ENCODE results near the gene FBXL16.

FBXL16 gene

GRCh38 chr16:689175-689897 lies 16.3 kb downstream of the FBXL16 start:
- DNase-seq (ENCODE audit: low read depth) = no peak

GRCh38 chr16:687499-687898 lies 18.1 kb downstream of the FBXL16 start:
- DNase-seq (ENCODE audit: low read depth) = no peak

DNA sequence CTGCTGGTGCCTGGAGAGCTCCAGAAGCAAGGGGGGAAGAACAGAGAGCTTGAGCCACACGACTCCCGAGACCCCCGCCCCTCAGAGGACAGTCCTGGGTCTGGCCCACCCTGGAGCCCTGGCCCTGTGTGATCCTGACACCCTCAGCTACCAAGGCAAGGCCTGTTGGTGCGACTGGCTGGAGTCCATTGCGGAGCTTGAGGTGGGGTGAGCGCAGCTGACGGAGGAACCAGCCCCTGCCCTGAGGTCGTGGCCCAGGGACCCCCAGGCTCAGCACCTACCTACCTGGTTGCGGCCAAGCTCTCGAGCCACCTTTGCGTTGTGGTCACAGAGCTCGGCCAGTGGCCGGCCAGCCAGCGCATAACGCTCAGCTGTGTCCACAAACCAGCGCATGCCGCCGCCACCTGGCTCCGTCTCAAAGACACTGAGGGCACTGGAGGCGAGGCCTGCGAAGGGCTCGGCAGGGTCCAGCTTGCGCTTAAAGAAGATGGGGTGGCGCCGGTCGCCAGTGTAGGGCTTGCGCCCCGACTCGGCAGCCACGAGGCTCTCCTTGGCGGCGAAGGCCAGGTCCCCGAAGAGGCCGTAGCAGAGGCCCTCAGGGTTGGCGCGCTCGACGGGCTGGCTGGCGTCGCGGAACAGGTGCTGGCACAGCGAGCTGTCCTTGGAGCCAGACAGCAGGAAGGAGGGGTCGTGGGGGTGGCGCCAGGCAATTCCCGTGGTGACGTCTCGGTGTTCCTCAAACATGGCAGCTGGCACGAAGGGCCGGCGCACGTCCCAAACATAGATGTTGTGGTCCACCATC lies 18.9 kb downstream of the FBXL16 start:
- no peak for DNase-seq (ENCODE audit: low read depth)

DNA sequence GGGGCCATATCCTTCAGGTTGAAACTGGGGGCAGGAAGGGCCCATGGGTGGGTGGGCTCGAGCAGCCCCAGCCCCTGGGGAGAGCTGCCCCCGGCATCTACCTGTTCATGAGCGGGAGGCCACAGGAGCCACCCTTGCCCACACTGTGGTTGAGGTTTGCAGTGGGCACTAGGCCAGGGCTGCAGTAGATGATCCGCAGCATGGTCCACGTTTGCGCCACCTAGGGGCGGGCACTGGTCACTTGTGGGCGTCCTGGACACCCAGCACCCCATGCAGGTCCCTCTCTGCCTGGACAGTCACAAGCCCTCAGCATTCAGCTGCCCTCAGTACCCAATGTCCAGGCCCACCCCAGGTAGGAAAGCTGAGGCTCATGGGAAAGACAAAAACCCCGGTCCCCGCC lies 19.6 kb downstream of the FBXL16 start:
- DNase-seq (ENCODE audit: low read depth) = no peak

DNA sequence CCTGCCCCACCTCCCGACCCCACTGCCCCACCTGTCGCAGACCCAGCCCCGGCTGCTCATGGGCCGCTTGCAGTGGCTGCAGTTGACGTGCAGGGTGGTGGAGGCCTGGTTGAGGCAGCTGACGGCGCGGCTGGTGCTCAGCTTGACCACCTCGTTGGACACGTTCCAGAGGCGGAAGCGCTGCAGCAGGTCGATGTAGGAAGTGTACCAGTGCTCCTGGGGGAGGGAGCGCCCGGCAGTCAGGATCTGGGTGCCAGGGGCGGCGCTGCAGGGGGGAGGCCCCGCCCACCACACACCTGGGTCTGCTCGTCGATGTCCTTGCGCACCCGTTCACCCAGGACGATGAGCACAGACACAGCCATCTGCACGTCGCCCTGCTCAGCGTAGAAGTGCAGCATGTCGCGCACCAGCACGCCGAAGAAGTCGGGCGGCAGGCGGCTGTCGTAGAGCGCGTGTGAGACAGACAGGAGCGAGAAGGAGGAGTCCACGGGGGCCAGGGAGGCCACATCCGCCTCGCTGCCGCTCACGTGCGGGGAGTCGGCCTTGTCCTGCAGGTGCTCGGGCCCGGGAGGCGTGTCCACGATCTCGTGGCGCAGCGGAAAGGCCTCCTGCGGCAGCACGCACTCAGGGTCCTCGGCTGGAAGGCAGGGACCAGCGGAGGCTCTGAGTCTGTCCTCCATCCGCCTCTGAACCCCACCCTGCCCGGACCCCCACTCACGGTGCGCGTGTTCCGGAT lies 20.5 kb downstream of the FBXL16 start:
- no peak for DNase-seq (ENCODE audit: low read depth)

- peak; percentile 63 for DNase-seq (ENCODE audit: low read depth)
These were observed 21.4 kb downstream of the FBXL16 start, which contains the start of gene JMJD8 for GRCh38 chr16:684071-684794. JMJD8 (minus strand) TSS chr16:684334; CDS start chr16:684319, 15 bp downstream.

GRCh38 chr16:683396-684070 lies 22.1 kb downstream of the FBXL16 start:
- DNase-seq (ENCODE audit: low read depth) = no peak

- no peak for DNase-seq (ENCODE audit: low read depth)
These were observed 22.9 kb downstream of the FBXL16 start for GRCh38 chr16:682493-683395.

DNA sequence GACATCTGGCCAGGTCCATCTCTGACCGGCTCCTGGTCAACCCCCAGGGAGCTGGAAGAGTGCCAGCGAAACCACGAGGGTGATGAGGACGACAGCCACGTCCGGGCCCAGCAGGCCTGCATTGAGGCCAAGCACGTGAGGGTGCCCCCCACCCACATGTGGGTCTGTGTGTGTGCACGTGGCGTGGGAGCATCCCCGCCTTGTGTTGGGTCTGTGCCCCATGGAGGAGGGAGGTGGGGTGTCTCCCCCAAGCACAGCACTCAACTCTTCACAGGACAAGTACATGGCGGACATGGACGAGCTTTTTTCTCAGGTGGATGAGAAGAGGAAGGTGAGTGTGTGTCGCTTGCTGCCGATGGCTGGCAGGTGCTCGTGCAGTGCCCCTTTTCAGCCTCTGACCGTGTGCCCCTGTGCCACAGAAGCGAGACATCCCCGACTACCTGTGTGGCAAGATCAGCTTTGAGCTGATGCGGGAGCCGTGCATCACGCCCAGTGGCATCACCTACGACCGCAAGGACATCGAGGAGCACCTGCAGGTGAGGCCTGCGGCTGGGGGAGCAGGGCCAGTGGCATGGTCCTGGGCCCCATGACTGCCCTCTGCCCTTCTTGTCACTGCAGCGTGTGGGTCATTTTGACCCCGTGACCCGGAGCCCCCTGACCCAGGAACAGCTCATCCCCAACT lies 23.7 kb downstream of the FBXL16 start:
- DNase-seq (ENCODE audit: low read depth) = no peak

DNA sequence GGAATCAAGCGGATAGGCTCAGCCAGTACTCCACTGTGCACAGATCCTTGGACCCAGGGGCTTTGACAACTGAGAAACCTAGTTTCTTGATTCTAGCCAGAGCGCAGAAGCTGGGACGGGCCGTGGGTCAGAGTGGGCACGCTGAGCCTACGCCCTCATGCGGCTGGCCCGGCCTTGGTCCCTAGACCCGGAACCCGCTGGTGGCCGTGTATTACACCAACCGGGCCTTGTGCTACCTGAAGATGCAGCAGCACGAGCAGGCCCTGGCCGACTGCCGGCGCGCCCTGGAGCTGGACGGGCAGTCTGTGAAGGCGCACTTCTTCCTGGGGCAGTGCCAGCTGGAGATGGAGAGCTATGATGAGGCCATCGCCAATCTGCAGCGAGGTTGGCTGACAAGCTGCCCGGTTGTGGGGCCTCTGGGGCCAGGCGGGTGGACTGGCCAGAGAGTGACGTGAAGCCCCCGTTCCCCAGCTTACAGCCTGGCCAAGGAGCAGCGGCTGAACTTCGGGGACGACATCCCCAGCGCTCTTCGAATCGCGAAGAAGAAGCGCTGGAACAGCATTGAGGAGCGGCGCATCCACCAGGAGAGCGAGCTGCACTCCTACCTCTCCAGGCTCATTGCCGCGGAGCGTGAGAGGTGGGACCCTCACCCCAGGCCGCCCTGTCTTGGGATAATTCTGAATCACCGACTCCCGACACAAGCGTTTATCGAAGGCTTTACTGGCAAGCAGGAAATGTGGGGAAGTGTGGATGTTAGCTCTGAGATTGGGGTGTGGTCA lies 24.4 kb downstream of the FBXL16 start:
- DNase-seq (ENCODE audit: low read depth) = no peak

GRCh38 chr16:680625-680945 lies 25.0 kb downstream of the FBXL16 start:
- no peak for DNase-seq (ENCODE audit: low read depth)

- DNase-seq (ENCODE audit: low read depth) = peak; percentile 20
These were observed 25.6 kb downstream of the FBXL16 start, which contains the start of gene STUB1 for GRCh38 chr16:679814-680624. STUB1 (plus strand) TSS chr16:680410; CDS start chr16:680526, 116 bp downstream.

DNA sequence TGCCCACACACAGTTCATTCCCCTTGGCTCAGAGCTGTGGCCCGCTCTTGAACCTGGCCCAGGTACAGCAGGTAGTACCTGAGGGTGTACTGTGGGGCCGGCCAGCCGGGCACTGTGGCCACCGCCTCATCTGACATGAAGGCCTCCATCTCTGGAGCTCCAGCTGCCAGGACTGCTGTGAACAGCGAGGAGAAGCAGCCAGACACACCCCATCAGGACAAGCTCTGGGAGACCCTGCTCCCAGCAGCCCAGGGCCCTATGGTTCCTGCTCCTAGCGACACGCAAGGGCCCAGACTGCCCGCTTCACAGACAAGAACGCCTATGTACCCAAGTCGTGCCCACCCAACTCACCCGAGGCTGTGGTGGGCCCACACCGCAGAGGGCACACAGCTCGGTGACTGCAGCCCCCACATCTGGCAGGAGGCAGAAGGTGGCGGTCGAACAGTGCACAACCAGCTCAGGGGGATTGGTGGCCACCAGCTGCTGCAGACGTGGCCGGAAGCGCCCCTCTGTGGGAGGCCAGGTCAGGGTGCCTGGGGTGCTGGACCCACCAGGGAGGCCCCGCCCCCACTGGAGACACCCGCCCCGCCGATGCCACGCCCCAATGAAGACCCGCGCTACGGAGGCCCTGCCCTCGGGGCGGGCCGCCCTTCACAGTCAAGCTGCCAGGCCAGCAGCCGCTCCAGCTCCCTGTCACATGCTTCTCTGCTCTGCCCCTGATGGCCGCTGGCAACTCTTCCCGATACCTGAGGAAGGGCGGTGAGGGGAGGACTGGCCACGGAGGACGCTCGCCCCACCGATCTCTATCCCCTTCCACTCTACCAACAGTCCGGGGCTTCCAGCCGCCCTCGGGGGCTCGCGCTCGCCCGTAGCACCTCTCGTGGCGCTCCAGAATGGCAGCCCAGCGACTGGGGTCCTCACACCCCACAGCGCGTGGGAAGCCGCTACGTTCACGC lies 26.5 kb downstream of the FBXL16 start:
- no peak for DNase-seq (ENCODE audit: low read depth)

DNA sequence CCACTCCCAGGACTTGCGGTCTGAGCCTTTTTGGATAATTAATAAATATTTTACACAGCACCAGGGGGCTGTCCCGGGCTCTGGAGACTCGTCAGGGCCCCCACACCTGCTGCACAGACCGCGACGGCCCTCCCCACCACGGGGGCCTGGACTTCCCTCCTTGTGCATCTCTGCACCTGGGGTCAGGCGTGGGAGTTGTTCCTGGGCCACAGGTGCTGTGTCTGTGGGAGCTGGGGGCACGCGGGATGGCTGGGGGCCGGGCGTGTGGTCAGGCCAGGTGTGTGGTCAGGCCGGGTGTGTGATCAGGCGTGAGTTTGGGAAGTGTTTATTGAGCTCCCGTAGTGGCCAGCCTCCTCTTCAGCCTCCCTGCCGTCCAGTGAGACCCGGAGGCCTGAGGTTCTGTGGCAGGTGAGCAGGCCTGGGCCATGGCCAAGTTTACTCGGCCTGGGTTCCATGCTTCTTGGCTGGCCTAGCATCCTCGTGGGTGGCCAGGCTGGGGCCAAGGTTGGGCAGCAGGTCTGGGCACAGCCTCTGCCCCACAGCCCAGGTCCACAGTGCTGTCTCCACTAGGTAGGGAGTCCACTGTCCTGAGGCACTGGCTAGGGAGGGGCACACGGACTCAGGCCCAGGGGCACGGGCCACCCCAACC lies 27.3 kb downstream of the FBXL16 start:
- no peak for DNase-seq (ENCODE audit: low read depth)

DNA sequence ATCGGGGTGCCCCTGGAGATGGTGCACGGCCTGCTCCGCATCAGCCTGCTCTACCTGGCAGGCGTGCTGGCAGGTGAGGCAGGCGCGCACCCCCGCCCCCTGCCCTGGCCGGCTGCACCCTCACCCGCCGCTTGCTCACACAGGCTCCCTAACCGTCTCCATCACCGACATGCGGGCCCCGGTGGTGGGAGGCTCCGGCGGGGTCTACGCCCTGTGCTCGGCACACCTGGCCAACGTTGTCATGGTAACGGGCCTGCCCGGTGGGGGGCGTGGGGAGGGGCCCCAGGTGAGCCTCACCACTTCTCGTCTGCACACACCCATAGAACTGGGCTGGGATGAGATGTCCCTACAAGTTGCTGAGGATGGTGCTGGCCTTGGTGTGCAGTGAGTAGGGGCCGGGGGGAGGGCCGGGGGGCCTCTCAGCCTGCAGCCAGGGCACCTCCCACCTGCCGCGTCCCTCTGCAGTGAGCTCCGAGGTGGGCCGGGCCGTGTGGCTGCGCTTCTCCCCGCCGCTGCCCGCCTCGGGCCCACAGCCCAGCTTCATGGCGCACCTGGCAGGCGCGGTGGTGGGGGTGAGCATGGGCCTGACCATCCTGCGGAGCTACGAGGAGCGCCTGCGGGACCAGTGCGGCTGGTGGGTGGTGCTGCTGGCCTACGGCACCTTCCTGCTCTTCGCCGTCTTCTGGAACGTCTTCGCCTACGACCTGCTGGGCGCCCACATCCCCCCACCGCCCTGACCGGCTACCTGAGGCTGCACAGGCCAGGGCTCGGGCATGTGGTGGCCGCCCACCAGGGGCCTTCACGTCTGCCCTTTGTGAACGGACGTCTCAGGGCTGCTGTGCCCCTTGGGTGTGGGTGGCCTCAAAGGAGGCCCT lies 28.0 kb downstream of the FBXL16 start:
- DNase-seq (ENCODE audit: low read depth) = no peak
